GM23338 (cell line): Measurements from ENCODE around the gene ATP8A2.

Experiments
- CREB1 ChIP-seq: fragments of 250-450 bp; sonication (Bioruptor Pico); IDR thresholded peaks from 2 replicates; pipeline ENCODE4 v1.5.0; 2020; ENCODE audit warnings: low read depth, mild to moderate bottlenecking, moderate library complexity
- EZH2phosphoT487 ChIP-seq: fragments of 200-600 bp; sonication (generic); IDR thresholded peaks from one replicate; pipeline ENCODE4 v1.8.1; 2018; ENCODE audit warnings: antibody characterized with exemption; ENCODE audit not compliant: unreplicated experiment
- JUNB ChIP-seq: IDR thresholded peaks from one replicate; pipeline ENCODE4 v1.6.1; 2016; ENCODE audit warnings: antibody characterized with exemption; ENCODE audit not compliant: unreplicated experiment
- POLR2AphosphoS5 ChIP-seq: IDR thresholded peaks from 2 replicates; pipeline ENCODE4 v1.6.1; 2016; ENCODE audit warnings: antibody characterized with exemption, low read depth
- REST ChIP-seq: IDR thresholded peaks from one replicate; pipeline ENCODE4 v1.6.1; 2018; ENCODE audit warnings: antibody characterized with exemption; ENCODE audit not compliant: unreplicated experiment
- TF ChIP-seq, protein P1 (sequence below), 2 experiments: fragments of 200-600 bp in 1 of 2; sonication (generic) in 1 of 2; conservative IDR thresholded peaks; 2 replicates each; pipeline versions ENCODE4 v1.5.1 to v1.6.1; 2016 to 2017; ENCODE audit warnings: antibody characterized with exemption in 2 of 2, low read depth in 2 of 2, mild to moderate bottlenecking in 2 of 2, moderate library complexity in 1 of 2
- TF ChIP-seq, protein P2 (sequence below): fragments of 250-450 bp; sonication (Bioruptor Pico); IDR thresholded peaks from 2 replicates; pipeline ENCODE4 v1.5.0; 2020; ENCODE audit warnings: mild to moderate bottlenecking, moderate library complexity

- TF ChIP-seq, protein P1, sequence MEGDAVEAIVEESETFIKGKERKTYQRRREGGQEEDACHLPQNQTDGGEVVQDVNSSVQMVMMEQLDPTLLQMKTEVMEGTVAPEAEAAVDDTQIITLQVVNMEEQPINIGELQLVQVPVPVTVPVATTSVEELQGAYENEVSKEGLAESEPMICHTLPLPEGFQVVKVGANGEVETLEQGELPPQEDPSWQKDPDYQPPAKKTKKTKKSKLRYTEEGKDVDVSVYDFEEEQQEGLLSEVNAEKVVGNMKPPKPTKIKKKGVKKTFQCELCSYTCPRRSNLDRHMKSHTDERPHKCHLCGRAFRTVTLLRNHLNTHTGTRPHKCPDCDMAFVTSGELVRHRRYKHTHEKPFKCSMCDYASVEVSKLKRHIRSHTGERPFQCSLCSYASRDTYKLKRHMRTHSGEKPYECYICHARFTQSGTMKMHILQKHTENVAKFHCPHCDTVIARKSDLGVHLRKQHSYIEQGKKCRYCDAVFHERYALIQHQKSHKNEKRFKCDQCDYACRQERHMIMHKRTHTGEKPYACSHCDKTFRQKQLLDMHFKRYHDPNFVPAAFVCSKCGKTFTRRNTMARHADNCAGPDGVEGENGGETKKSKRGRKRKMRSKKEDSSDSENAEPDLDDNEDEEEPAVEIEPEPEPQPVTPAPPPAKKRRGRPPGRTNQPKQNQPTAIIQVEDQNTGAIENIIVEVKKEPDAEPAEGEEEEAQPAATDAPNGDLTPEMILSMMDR (conservative IDR thresholded peaks at IDR 0.05; ENCODE audit: low read depth in 2 of 2) = no peak
- no peak for TF ChIP-seq POLR2AphosphoS5
- TF ChIP-seq, protein P2, sequence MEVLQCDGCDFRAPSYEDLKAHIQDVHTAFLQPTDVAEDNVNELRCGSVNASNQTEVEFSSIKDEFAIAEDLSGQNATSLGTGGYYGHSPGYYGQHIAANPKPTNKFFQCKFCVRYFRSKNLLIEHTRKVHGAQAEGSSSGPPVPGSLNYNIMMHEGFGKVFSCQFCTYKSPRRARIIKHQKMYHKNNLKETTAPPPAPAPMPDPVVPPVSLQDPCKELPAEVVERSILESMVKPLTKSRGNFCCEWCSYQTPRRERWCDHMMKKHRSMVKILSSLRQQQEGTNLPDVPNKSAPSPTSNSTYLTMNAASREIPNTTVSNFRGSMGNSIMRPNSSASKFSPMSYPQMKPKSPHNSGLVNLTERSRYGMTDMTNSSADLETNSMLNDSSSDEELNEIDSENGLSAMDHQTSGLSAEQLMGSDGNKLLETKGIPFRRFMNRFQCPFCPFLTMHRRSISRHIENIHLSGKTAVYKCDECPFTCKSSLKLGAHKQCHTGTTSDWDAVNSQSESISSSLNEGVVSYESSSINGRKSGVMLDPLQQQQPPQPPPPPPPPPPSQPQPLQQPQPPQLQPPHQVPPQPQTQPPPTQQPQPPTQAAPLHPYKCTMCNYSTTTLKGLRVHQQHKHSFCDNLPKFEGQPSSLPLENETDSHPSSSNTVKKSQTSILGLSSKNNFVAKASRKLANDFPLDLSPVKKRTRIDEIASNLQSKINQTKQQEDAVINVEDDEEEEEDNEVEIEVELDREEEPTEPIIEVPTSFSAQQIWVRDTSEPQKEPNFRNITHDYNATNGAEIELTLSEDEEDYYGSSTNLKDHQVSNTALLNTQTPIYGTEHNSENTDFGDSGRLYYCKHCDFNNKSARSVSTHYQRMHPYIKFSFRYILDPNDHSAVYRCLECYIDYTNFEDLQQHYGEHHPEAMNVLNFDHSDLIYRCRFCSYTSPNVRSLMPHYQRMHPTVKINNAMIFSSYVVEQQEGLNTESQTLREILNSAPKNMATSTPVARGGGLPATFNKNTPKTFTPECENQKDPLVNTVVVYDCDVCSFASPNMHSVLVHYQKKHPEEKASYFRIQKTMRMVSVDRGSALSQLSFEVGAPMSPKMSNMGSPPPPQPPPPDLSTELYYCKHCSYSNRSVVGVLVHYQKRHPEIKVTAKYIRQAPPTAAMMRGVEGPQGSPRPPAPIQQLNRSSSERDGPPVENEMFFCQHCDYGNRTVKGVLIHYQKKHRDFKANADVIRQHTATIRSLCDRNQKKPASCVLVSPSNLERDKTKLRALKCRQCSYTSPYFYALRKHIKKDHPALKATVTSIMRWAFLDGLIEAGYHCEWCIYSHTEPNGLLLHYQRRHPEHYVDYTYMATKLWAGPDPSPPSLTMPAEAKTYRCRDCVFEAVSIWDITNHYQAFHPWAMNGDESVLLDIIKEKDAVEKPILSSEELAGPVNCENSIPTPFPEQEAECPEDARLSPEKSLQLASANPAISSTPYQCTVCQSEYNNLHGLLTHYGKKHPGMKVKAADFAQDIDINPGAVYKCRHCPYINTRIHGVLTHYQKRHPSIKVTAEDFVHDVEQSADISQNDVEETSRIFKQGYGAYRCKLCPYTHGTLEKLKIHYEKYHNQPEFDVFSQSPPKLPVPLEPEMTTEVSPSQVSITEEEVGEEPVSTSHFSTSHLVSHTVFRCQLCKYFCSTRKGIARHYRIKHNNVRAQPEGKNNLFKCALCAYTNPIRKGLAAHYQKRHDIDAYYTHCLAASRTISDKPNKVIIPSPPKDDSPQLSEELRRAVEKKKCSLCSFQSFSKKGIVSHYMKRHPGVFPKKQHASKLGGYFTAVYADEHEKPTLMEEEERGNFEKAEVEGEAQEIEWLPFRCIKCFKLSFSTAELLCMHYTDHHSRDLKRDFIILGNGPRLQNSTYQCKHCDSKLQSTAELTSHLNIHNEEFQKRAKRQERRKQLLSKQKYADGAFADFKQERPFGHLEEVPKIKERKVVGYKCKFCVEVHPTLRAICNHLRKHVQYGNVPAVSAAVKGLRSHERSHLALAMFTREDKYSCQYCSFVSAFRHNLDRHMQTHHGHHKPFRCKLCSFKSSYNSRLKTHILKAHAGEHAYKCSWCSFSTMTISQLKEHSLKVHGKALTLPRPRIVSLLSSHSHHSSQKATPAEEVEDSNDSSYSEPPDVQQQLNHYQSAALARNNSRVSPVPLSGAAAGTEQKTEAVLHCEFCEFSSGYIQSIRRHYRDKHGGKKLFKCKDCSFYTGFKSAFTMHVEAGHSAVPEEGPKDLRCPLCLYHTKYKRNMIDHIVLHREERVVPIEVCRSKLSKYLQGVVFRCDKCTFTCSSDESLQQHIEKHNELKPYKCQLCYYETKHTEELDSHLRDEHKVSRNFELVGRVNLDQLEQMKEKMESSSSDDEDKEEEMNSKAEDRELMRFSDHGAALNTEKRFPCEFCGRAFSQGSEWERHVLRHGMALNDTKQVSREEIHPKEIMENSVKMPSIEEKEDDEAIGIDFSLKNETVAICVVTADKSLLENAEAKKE (CRISPR knock-in tag) = no peak
- TF ChIP-seq EZH2phosphoT487 = no peak
- TF ChIP-seq REST = no peak
- no peak for TF ChIP-seq CREB1 (CRISPR knock-in tag)
- no peak for TF ChIP-seq JUNB
Observed at GRCh38 chr13:25867038-25867437, 495.3 kb downstream of the ATP8A2 start.
